CD4-positive, alpha-beta memory T cell (primary cell): ENCODE data around the gene EIF5A. TPM values are rescaled to one million over a fixed set of nuclear protein-coding genes. Genes with fewer than 3 reads are reported as not detected.

Experiments used
- CTCF ChIA-PET: fragments of 350-600 bp; sonication (Branson Sonifier 250); formaldehyde crosslinking; loops from one replicate; lab custom pipeline; 2021; ENCODE audit warnings: inconsistent platforms; ENCODE audit not compliant: partially characterized antibody; lab: Charles Lee
- POLR2A ChIA-PET: fragments of 350-600 bp; sonication (Branson Sonifier 250); formaldehyde crosslinking; loops from one replicate; lab custom pipeline; 2021; ENCODE audit not compliant: partially characterized antibody; lab: Charles Lee
- DNase-seq, 5 donors: peaks; one replicate each; pipeline versions ENCODE4 v3.0.0 to v3.0.0-alpha.2; 2020 to 2022; ENCODE audit warnings: mixed read lengths in 1 of 5
- H3K27ac ChIP-seq: one replicate; pipeline ENCODE4 v1.7.0; 2013; ENCODE audit warnings: low read depth, low read length
- H3K27me3 ChIP-seq: 2 replicates; pipeline ENCODE4 v1.7.0; 2013; ENCODE audit warnings: mild to moderate bottlenecking, low read length, moderate library complexity; ENCODE audit not compliant: insufficient read depth
- H3K36me3 ChIP-seq: 2 replicates; pipeline ENCODE4 v1.7.0; 2013; ENCODE audit warnings: mild to moderate bottlenecking, low read length, moderate library complexity; ENCODE audit not compliant: insufficient read depth
- H3K4me1 ChIP-seq: 2 replicates; pipeline ENCODE4 v1.7.0; 2013; ENCODE audit warnings: mild to moderate bottlenecking, low read length, moderate library complexity; ENCODE audit not compliant: insufficient read depth
- H3K4me3 ChIP-seq, 2 donors: one replicate each; pipeline ENCODE4 v1.7.0; 2013; ENCODE audit warnings: low read length in 2 of 2, mild to moderate bottlenecking in 1 of 2
- H3K9me3 ChIP-seq, 2 donors: one replicate each; pipeline ENCODE4 v1.7.0; 2013; ENCODE audit warnings: low read length in 2 of 2, control low read depth in 1 of 2; ENCODE audit not compliant: control insufficient read depth in 1 of 2
- H3K27ac Mint-ChIP-seq, 7 donors: one replicate each; pipeline ENCODE4 v1.8.0; 2020 to 2021; ENCODE audit warnings: mixed read lengths in 7 of 7, mild to moderate bottlenecking in 6 of 7, inconsistent platforms in 3 of 7, moderate library complexity in 3 of 7
- H3K27me3 Mint-ChIP-seq, 2 donors: one replicate each; pipeline ENCODE4 v1.8.0; 2020 to 2021; ENCODE audit warnings: mixed read lengths in 2 of 2
- H3K36me3 Mint-ChIP-seq, 2 donors: one replicate each; pipeline ENCODE4 v1.8.0; 2020 to 2021; ENCODE audit warnings: mixed read lengths in 2 of 2, inconsistent platforms in 1 of 2, mild to moderate bottlenecking in 1 of 2
- H3K4me1 Mint-ChIP-seq, 4 donors: one replicate each; pipeline ENCODE4 v1.8.0; 2020 to 2021; ENCODE audit warnings: mixed read lengths in 4 of 4, mild to moderate bottlenecking in 1 of 4
- H3K4me3 Mint-ChIP-seq, 8 donors: one replicate each; pipeline ENCODE4 v1.8.0; 2020 to 2021; ENCODE audit warnings: mixed read lengths in 8 of 8, mild to moderate bottlenecking in 7 of 8, moderate library complexity in 6 of 8, inconsistent platforms in 3 of 8
- H3K9me3 Mint-ChIP-seq, 8 donors: one replicate each; pipeline ENCODE4 v1.8.0; 2020 to 2021; ENCODE audit warnings: mixed read lengths in 8 of 8, mild to moderate bottlenecking in 5 of 8, inconsistent platforms in 3 of 8, moderate library complexity in 1 of 8
- intact Hi-C: fragments of 100-400 bp; cut with micrococcal nuclease; formaldehyde crosslinking; loops from one replicate; pipeline ENCODE4 v1.15.1; 2023
- polyA plus RNA-seq, 2 donors: library from polyadenylated mRNA; unstranded; fragments of 300-500 nt; fragmentation: Illumina TruSeq; gene quantifications; one replicate each; pipeline ENCODE4 v1.2.3, GENCODE V29; 2021
- total RNA-seq, 2 experiments: library from RNA; stranded (reverse); gene quantifications; one replicate each; pipeline ENCODE4 v1.2.3, GENCODE V29; 2021

EIF5A gene
- total and polyA plus RNA-seq, 4 experiments from 2014 or later: 230 to 850 (median 242) TPM

DNA sequence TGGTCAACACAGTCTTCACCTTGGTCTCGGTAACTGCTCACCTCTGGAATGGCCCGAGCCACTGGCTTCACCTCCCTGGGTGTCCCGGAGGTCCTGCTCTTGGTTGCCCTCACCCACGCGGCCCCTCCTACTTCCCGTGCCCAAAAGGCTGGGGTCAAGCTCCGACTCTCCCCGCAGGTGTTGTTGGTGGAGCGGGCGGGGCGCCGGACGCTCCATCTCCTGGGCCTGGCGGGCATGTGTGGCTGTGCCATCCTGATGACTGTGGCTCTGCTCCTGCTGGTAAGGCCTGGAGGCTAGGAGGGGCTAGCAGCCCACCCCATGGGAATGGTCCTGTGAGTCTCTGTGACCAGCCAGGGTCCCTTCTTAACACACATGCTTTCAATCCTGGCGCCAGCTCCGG, 22.5 kb upstream of the EIF5A start:
- Mint-ChIP-seq H3K36me3 (no peaks in the 10 kb centered on the region), H3K27me3 (peaks cover 19 to 24% of the 10 kb centered on the region in 2 donors), H3K9me3 (no peaks in the 10 kb centered on the region), H3K27ac (no peak overlapping the region), H3K4me3 (no peak overlapping the region), H3K4me1 (peaks cover 4 to 26% (median 18%) of the 10 kb centered on the region in 4 donors)
- no peak overlapping the region for H3K4me3 ChIP-seq
- intact Hi-C loops: loop anchor here (5.0 kb wide), 1 partner anchor 238 kb away; no protein-coding TSS in a partner anchor
- ChIA-PET POLR2A (interaction anchor here (0.7 to 1.2 kb wide), 2 partner anchors 24 to 45 kb away, joined by 3 read pairs; no protein-coding TSS in a partner anchor), CTCF (interaction anchor here (0.9 to 3.7 kb wide), 3 partner anchors 11 to 237 kb away, joined by 3 to 15 read pairs (median 4); no protein-coding TSS in a partner anchor)
- DNase-seq: no peak
- peaks cover 25% of the 10 kb centered on the region for H3K4me1 ChIP-seq
- peaks cover 10% of the 10 kb centered on the region for H3K27me3 ChIP-seq
- H3K9me3 ChIP-seq: no peaks in the 10 kb centered on the region
- H3K36me3 ChIP-seq: no peaks in the 10 kb centered on the region
- no peak overlapping the region for H3K27ac ChIP-seq

DNA sequence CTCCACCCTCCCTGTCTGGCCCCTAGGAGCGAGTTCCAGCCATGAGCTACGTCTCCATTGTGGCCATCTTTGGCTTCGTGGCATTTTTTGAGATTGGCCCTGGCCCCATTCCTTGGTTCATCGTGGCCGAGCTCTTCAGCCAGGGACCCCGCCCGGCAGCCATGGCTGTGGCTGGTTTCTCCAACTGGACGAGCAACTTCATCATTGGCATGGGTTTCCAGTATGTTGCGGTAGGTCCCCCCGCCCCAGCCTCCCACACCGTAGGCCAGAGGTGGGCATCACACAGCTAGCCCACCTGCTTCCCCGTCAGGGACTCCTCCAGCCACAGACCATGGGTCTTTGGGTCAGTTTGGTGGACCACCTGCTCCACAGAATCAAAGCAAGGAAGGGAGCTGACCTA, 21.7 kb upstream of the EIF5A start:
- Histone ChIP-seq H3K9me3 (no peaks in the 10 kb centered on the region), H3K36me3 (no peaks in the 10 kb centered on the region), H3K4me1 (peaks cover 20% of the 10 kb centered on the region), H3K27ac (no peak overlapping the region), H3K27me3 (peaks cover 10% of the 10 kb centered on the region), H3K4me3 (no peak overlapping the region)
- Mint-ChIP-seq H3K27ac (no peak overlapping the region), H3K36me3 (no peaks in the 10 kb centered on the region), H3K27me3 (peaks cover 19 to 21% of the 10 kb centered on the region in 2 donors), H3K4me3 (no peak overlapping the region), H3K9me3 (no peaks in the 10 kb centered on the region), H3K4me1 (peaks cover 3 to 21% (median 14%) of the 10 kb centered on the region in 4 donors)
- ChIA-PET POLR2A (interaction anchor here (1.2 to 1.5 kb wide), 3 partner anchors 11 to 65 kb away, joined by 3 to 4 read pairs (median 3); no protein-coding TSS in a partner anchor), CTCF (interaction anchor here (0.9 to 3.7 kb wide), 4 partner anchors 11 to 238 kb away, joined by 3 to 15 read pairs (median 4); no protein-coding TSS in a partner anchor)
- intact Hi-C loops: no loop called here
- DNase-seq: no peak

DNA sequence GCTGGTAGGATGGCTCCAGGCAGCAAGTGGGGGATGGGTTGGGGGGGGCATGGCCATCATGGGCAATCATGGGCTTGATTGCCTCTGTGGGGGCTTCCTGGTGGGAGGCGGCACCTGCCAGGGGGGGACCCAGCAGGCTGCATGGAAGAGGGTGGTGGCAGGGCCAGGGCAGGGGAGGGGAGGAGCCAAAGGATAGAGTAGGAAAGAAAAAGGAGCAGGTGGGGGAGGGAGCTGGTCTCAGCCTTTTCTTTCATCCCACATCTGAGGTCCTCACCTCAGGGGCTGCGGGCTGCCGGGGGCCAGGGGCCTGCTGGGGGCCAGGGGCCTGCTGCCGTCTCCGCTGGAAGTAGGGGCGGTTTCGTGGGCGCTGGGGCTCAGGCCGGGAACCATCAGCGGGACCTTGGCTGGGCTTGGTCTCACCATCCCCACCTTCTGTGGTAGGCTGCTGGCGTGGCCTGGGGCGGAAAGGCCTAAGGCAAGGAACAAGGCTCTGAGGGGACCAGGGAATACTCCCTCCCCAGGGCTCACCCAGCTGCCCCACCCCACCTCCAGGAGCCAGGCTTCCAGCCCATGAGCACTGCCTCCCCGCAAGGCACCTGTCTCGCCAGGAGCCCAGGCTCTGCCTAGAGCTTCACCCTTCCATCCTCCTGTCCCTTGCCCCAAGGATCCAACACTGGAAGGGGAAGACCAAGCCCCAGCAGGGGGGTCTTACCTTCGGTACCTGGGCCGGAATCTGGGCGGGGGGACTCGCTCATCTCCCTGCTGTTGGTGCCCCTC, 18.0 kb upstream of the EIF5A start:
- ChIA-PET CTCF (interaction anchor here (0.6 kb wide), 1 partner anchor 8 kb away, joined by 3 read pairs; no protein-coding TSS in a partner anchor), POLR2A (no interaction called here)
- intact Hi-C loops: loop anchor here (10.0 kb wide), 1 partner anchor 155 kb away; no protein-coding TSS in a partner anchor
- Mint-ChIP-seq H3K27ac (no peak overlapping the region), H3K27me3 (peaks cover 4 to 15% of the 10 kb centered on the region in 2 donors), H3K9me3 (no peaks in the 10 kb centered on the region), H3K4me3 (no peak overlapping the region), H3K4me1 (peaks cover 0 to 12% (median 3%) of the 10 kb centered on the region in 4 donors), H3K36me3 (no peaks in the 10 kb centered on the region)
- H3K36me3 ChIP-seq: no peaks in the 10 kb centered on the region
- H3K27me3 ChIP-seq: no peaks in the 10 kb centered on the region
- no peak overlapping the region for H3K4me3 ChIP-seq
- H3K4me1 ChIP-seq: peaks cover 6% of the 10 kb centered on the region
- no peaks in the 10 kb centered on the region for H3K9me3 ChIP-seq
- no peak for DNase-seq
- no peak overlapping the region for H3K27ac ChIP-seq

DNA sequence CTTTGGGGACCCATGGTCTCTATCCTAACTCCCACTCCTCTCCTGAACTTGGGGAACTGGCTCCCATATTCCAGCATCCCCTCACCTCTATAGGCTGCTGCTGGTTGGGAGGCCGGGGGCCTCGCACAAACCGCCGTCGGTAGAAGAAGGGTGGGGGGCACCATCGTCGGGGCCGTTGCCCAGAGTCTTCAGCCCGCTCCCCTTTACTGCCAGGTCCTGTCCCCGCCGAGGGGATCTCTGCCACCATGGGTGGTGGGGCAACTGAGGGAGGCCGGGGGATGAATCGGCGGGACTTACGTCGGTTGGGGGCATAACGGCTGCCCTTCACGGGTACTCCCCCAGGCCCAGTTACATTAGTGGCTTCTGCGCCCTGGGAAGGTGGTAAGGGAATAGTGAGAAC, 17.3 kb upstream of the EIF5A start:
- ChIA-PET CTCF (no interaction called here), POLR2A (interaction anchor here (1.4 kb wide), 1 partner anchor 51 kb away, joined by 3 read pairs; the partner anchor contains the start of gene PHF23)
- no peaks in the 10 kb centered on the region for H3K9me3 ChIP-seq

DNA sequence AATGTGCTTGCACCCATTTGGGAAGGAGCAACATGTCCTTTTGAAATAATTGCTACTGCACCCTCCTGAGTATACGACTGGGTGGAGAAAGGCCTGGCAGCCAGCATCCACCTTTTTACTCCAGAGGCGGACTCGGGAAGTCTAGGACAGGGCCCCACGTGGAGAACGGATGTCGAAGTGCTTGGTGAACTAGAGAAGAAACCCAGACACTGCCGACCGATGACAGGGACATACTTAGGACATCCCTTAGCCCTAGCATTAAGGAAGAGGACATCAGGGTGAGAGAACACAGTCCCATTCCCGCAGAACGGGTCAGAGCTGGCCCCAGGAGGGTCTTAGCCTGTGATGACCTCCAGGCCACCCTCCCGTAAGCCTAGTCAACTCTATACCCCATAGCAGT, 16.7 kb upstream of the EIF5A start:
- H3K4me3 ChIP-seq: no peak overlapping the region
- H3K4me1 ChIP-seq: peaks cover 15% of the 10 kb centered on the region
- Mint-ChIP-seq H3K4me3 (no peak overlapping the region), H3K36me3 (no peaks in the 10 kb centered on the region), H3K4me1 (peaks cover 4 to 22% (median 10%) of the 10 kb centered on the region in 4 donors), H3K27me3 (peaks cover 7 to 18% of the 10 kb centered on the region in 2 donors), H3K9me3 (no peaks in the 10 kb centered on the region), H3K27ac (no peak overlapping the region)
- no peaks in the 10 kb centered on the region for H3K27me3 ChIP-seq
- ChIA-PET CTCF (interaction anchor here (1.2 to 1.5 kb wide), 2 partner anchors 8 to 238 kb away, joined by 3 to 4 read pairs; partner anchors contain the start of gene SLC2A4), POLR2A (interaction anchor here (1.4 kb wide), 1 partner anchor 52 kb away, joined by 3 read pairs; the partner anchor contains the start of gene PHF23)
- intact Hi-C loops: loop anchor here (10.0 kb wide), 1 partner anchor 156 kb away; no protein-coding TSS in a partner anchor
- H3K27ac ChIP-seq: no peak overlapping the region
- DNase-seq: no peak
- no peaks in the 10 kb centered on the region for H3K9me3 ChIP-seq
- H3K36me3 ChIP-seq: no peaks in the 10 kb centered on the region

More for the DNA sequence above, 17.3 kb upstream of the EIF5A start:
- H3K36me3 Mint-ChIP-seq: no peaks in the 10 kb centered on the region
- H3K4me3 Mint-ChIP-seq: no peak overlapping the region
- peaks cover 2 to 17% (median 7%) of the 10 kb centered on the region in 4 donors for H3K4me1 Mint-ChIP-seq
- Histone ChIP-seq H3K36me3 (no peaks in the 10 kb centered on the region), H3K4me1 (peaks cover 10% of the 10 kb centered on the region), H3K27me3 (no peaks in the 10 kb centered on the region), H3K4me3 (no peak overlapping the region), H3K27ac (no peak overlapping the region)
- H3K27ac Mint-ChIP-seq: no peak overlapping the region
- DNase-seq: no peak
- intact Hi-C loops: loop anchor here (10.0 kb wide), 1 partner anchor 155 kb away; no protein-coding TSS in a partner anchor
- H3K27me3 Mint-ChIP-seq: peaks cover 5 to 16% of the 10 kb centered on the region in 2 donors
- H3K9me3 Mint-ChIP-seq: no peaks in the 10 kb centered on the region

DNA sequence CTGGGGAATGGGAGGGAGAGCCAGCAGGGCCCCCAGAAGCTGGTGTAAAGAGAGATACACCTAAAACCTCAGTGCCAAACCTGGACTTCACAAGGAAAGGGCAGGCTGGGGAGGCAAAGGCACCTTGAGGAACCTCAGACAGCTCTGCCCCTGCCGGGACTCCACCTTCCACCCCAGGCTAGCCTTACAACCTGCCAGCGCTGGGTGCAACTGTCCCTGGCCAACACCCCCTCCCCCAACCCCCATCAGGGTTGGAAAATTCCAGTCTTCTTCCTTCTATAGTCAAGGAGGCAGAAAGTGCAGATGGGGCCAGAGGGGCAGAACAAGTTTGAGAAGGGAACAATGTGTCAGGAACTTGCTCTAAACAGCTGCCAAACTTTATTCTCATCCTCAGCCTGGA, 15.2 kb upstream of the EIF5A start:
- peaks cover 26% of the 10 kb centered on the region for H3K4me1 ChIP-seq
- no peaks in the 10 kb centered on the region for H3K27me3 ChIP-seq
- no peak overlapping the region for H3K27ac Mint-ChIP-seq
- H3K4me1 Mint-ChIP-seq: peaks cover 7 to 31% (median 18%) of the 10 kb centered on the region in 4 donors
- no peak overlapping the region for H3K4me3 Mint-ChIP-seq
- no peak for DNase-seq
- no peaks in the 10 kb centered on the region for H3K9me3 Mint-ChIP-seq
- H3K27me3 Mint-ChIP-seq: peaks cover 2 to 19% of the 10 kb centered on the region in 2 donors
- ChIA-PET POLR2A (interaction anchor here (2.1 kb wide), 1 partner anchor 23 kb away, joined by 6 read pairs; the partner anchor contains the start of gene GPS2), CTCF (interaction anchor here (1.2 to 1.8 kb wide), 3 partner anchors 10 to 246 kb away, joined by 3 to 6 read pairs (median 4); partner anchors contain the start of gene SLC2A4)
- no peak overlapping the region for H3K4me3 ChIP-seq
- no peaks in the 10 kb centered on the region for H3K36me3 ChIP-seq
- intact Hi-C loops: loop anchor here (10.0 kb wide), 1 partner anchor 157 kb away; no protein-coding TSS in a partner anchor
- H3K9me3 ChIP-seq: no peaks in the 10 kb centered on the region
- no peak overlapping the region for H3K27ac ChIP-seq
- H3K36me3 Mint-ChIP-seq: no peaks in the 10 kb centered on the region
